ENCODE results near the gene MTARC1. TPM values are rescaled to one million over a fixed set of nuclear protein-coding genes. Genes with fewer than 3 reads are reported as not detected.

Gene MTARC1
- polyA plus RNA-seq, 4 donors = 5.4 to 41.3 (median 14.5) TPM

- Histone ChIP-seq H3K36me3 (ENCODE audit: control insufficient read depth in 3 of 3, insufficient read depth in 2 of 3, low read depth in 1 of 3, low read length in 3 of 3) (peaks cover 0 to 48% (median 3%) of the 10 kb centered on the region in 3 donors), H3K4me3 (ENCODE audit: low read depth in 1 of 3, low read length in 3 of 3) (no peak overlapping the region), H3K27ac (ENCODE audit: low read depth in 1 of 3, low read length in 2 of 3) (peak overlapping the region; percentile 46 to 76 (median 59)), H3K27me3 (ENCODE audit: control insufficient read depth in 3 of 3, insufficient read depth in 3 of 3, low read length in 3 of 3) (no peaks in the 10 kb centered on the region), H3K4me1 (ENCODE audit: control insufficient read depth in 3 of 3, insufficient read depth in 2 of 3, low read depth in 1 of 3, low read length in 2 of 3) (peaks cover 11 to 49% (median 13%) of the 10 kb centered on the region in 3 donors), H3K9me3 (ENCODE audit: control insufficient read depth in 2 of 2, insufficient read depth in 1 of 2, low read depth in 1 of 2, low read length in 1 of 2) (no peaks in the 10 kb centered on the region)
- 16 to 68% (median 33%) methylated on average over 7 of the region's 7 CpGs for WGBS, 3 donors
- FAIRE-seq = no peak
- peak; percentile 88 to 93 for DNase-seq
These were observed 24.9 kb upstream of the MTARC1 start for GRCh38 chr1:220761688-220762427.

DNA sequence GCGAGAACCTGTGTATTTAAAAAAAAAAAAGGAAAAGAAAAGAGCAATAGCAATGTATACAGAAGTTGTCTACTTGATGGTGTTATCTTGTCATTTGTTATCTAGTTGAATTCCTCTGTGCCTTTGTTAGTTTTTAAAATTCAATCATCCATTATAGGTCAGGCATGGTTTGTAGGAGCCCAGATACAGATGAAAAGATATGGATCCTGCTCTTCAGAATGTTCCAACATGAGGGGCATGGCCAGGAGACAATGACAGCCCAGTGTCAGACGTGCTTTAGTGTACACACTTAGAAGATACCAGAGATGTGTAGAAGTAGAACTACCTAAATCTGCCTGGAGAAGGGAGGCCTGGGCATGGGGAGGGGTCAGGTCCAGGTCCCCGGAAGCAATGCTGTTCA is 22.0 kb upstream of the MTARC1 start:
- Histone ChIP-seq H3K27ac (ENCODE audit: low read depth in 1 of 3, low read length in 2 of 3) (peak overlapping the region in 1 of 3 donors; percentile 25), H3K9me3 (ENCODE audit: control insufficient read depth in 2 of 2, insufficient read depth in 1 of 2, low read depth in 1 of 2, low read length in 1 of 2) (no peaks in the 10 kb centered on the region), H3K27me3 (ENCODE audit: control insufficient read depth in 3 of 3, insufficient read depth in 3 of 3, low read length in 3 of 3) (no peaks in the 10 kb centered on the region), H3K36me3 (ENCODE audit: control insufficient read depth in 3 of 3, insufficient read depth in 2 of 3, low read depth in 1 of 3, low read length in 3 of 3) (peaks cover 3 to 43% (median 6%) of the 10 kb centered on the region in 3 donors), H3K4me3 (ENCODE audit: low read depth in 1 of 3, low read length in 3 of 3) (no peak overlapping the region), H3K4me1 (ENCODE audit: control insufficient read depth in 3 of 3, insufficient read depth in 2 of 3, low read depth in 1 of 3, low read length in 2 of 3) (peaks cover 11 to 62% (median 11%) of the 10 kb centered on the region in 3 donors)
- no peak for FAIRE-seq
- 74 to 86% (median 83%) methylated on average over 3 of the region's 3 CpGs for WGBS, 3 donors
- DNase-seq = no peak

DNA sequence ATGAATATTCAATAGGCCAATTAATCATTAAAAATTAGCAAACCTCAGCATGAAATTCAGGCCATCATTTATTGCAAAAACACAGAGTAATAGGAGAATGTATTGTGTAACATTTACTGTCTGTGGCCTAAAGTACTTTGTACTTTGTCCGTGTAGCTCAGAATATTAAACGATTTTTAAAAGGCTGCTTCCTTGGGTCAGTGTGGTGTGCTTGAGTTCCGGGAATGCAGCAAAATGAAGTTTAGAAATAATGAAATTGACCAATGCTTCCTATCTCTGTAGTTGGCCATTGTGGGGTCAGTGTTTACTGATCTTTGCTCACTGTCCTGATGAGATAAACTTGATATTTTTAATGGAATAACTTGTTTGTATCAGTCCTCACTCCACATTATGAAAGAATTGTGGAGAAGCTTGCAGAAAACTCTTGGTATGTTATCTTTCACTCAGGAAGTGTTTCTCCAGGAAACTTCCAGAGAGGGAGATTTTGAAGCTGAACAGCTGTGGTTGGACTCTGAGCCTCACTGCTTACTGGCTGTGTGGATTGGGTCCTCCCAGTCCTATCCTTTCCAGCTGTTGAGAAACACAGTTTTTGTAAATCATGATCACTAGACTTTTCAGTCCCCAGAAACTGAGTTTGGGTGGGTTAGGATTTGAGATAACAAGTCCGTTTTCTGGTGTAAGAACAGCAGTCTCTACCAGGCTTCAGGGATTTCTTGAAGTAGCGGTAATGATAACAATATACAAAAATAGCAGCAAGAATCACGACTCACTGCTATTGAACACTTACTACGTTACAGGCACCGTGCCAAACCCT is 19.2 kb upstream of the MTARC1 start:
- 19 to 34% (median 30%) methylated on average over 8 of the region's 8 CpGs for WGBS, 3 donors
- FAIRE-seq (peak; percentile 5), DNase-seq (peak; percentile 78 to 82)
- Histone ChIP-seq H3K36me3 (ENCODE audit: control insufficient read depth in 3 of 3, insufficient read depth in 2 of 3, low read depth in 1 of 3, low read length in 3 of 3) (peaks cover 3 to 54% (median 13%) of the 10 kb centered on the region in 3 donors), H3K9me3 (ENCODE audit: control insufficient read depth in 2 of 2, insufficient read depth in 1 of 2, low read depth in 1 of 2, low read length in 1 of 2) (no peaks in the 10 kb centered on the region), H3K4me3 (ENCODE audit: low read depth in 1 of 3, low read length in 3 of 3) (no peak overlapping the region), H3K4me1 (ENCODE audit: control insufficient read depth in 3 of 3, insufficient read depth in 2 of 3, low read depth in 1 of 3, low read length in 2 of 3) (peaks cover 4 to 42% (median 7%) of the 10 kb centered on the region in 3 donors), H3K27ac (ENCODE audit: low read depth in 1 of 3, low read length in 2 of 3) (peak overlapping the region; percentile 22 to 77 (median 50)), H3K27me3 (ENCODE audit: control insufficient read depth in 3 of 3, insufficient read depth in 3 of 3, low read length in 3 of 3) (no peaks in the 10 kb centered on the region)

GRCh38 chr1:220768126-220768601 is 18.5 kb upstream of the MTARC1 start:
- no peak for FAIRE-seq
- H3K36me3 ChIP-seq (ENCODE audit: control insufficient read depth in 3 of 3, insufficient read depth in 2 of 3, low read depth in 1 of 3, low read length in 3 of 3) = peaks cover 3 to 52% (median 16%) of the 10 kb centered on the region in 3 donors
- H3K27ac ChIP-seq (ENCODE audit: low read depth in 1 of 3, low read length in 2 of 3) = peak overlapping the region; percentile 50 to 77 (median 64)
- WGBS, 3 donors = 45 to 60% (median 53%) methylated on average over 5 of the region's 5 CpGs
- DNase-seq = peak in 1 of 2 donors; percentile 47
- H3K4me3 ChIP-seq (ENCODE audit: low read depth in 1 of 3, low read length in 3 of 3) = no peak overlapping the region
- H3K27me3 ChIP-seq (ENCODE audit: control insufficient read depth in 3 of 3, insufficient read depth in 3 of 3, low read length in 3 of 3) = no peaks in the 10 kb centered on the region
- H3K4me1 ChIP-seq (ENCODE audit: control insufficient read depth in 3 of 3, insufficient read depth in 2 of 3, low read depth in 1 of 3, low read length in 2 of 3) = peaks cover 4 to 35% (median 4%) of the 10 kb centered on the region in 3 donors
- no peaks in the 10 kb centered on the region for H3K9me3 ChIP-seq (ENCODE audit: control insufficient read depth in 2 of 2, insufficient read depth in 1 of 2, low read depth in 1 of 2, low read length in 1 of 2)

DNA sequence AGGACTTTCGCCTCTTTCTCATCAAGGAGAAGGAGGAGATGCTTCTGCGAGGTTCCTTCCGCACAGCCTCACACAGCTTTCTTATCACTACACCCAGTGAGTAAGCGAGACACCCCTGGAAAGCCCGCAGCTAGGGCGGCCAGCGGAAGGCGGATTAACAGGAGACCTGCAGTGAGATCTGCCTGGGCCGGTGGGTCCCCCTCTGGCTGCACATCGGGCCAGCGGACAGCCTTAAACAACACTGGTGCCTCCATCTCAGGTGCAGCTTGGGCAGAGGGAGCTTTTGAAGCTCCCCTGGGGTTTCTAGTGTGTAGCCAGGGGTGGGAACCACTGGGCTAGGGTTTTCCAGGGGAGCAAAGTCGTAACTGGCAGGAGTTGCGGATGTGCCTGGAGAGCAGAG is 17.5 kb upstream of the MTARC1 start:
- peak overlapping the region in 1 of 3 donors; percentile 77 for H3K27ac ChIP-seq (ENCODE audit: low read depth in 1 of 3, low read length in 2 of 3)
- no peak for FAIRE-seq
- H3K4me1 ChIP-seq (ENCODE audit: control insufficient read depth in 3 of 3, insufficient read depth in 2 of 3, low read depth in 1 of 3, low read length in 2 of 3) = peaks cover 0 to 29% (median 3%) of the 10 kb centered on the region in 3 donors
- WGBS, 3 donors = 93 to 95% (median 95%) methylated on average over 13 of the region's 13 CpGs
- peaks cover 3 to 52% (median 16%) of the 10 kb centered on the region in 3 donors for H3K36me3 ChIP-seq (ENCODE audit: control insufficient read depth in 3 of 3, insufficient read depth in 2 of 3, low read depth in 1 of 3, low read length in 3 of 3)
- H3K9me3 ChIP-seq (ENCODE audit: control insufficient read depth in 2 of 2, insufficient read depth in 1 of 2, low read depth in 1 of 2, low read length in 1 of 2) = no peaks in the 10 kb centered on the region
- H3K4me3 ChIP-seq (ENCODE audit: low read depth in 1 of 3, low read length in 3 of 3) = no peak overlapping the region
- H3K27me3 ChIP-seq (ENCODE audit: control insufficient read depth in 3 of 3, insufficient read depth in 3 of 3, low read length in 3 of 3) = no peaks in the 10 kb centered on the region
- no peak for DNase-seq

- Histone ChIP-seq H3K27me3 (ENCODE audit: control insufficient read depth in 3 of 3, insufficient read depth in 3 of 3, low read length in 3 of 3) (no peaks in the 10 kb centered on the region), H3K9me3 (ENCODE audit: control insufficient read depth in 2 of 2, insufficient read depth in 1 of 2, low read depth in 1 of 2, low read length in 1 of 2) (no peaks in the 10 kb centered on the region), H3K4me1 (ENCODE audit: control insufficient read depth in 3 of 3, insufficient read depth in 2 of 3, low read depth in 1 of 3, low read length in 2 of 3) (peaks cover 0 to 26% (median 0%) of the 10 kb centered on the region in 3 donors), H3K27ac (ENCODE audit: low read depth in 1 of 3, low read length in 2 of 3) (no peak overlapping the region), H3K4me3 (ENCODE audit: low read depth in 1 of 3, low read length in 3 of 3) (no peak overlapping the region), H3K36me3 (ENCODE audit: control insufficient read depth in 3 of 3, insufficient read depth in 2 of 3, low read depth in 1 of 3, low read length in 3 of 3) (peaks cover 3 to 45% (median 18%) of the 10 kb centered on the region in 3 donors)
- FAIRE-seq (no peak), DNase-seq (no peak)
- WGBS, 3 donors = 87 to 89% (median 88%) methylated on average over 15 of the region's 15 CpGs
These were observed 16.3 kb upstream of the MTARC1 start for GRCh38 chr1:220770245-220770913.

DNA sequence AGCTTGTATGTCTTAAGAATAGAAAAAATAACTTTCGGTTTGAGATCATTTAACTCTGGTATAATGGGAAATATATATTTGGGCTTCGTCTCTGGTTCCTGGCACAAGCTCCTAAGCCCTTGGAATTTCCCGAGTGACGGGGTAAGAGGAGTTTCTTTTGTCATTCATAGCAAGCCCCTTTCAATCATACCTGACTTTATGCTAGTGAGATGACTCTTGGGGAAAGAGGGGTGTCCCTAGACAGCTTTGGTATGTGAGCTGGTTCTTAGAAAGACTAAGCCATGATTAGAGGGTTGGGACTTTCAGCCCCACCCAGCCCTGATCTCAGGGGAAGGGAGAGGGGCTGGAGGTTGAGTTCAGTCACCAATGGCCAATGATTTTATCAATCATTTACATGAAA is 13.9 kb upstream of the MTARC1 start:
- no peak for DNase-seq
- Histone ChIP-seq H3K9me3 (ENCODE audit: control insufficient read depth in 2 of 2, insufficient read depth in 1 of 2, low read depth in 1 of 2, low read length in 1 of 2) (no peaks in the 10 kb centered on the region), H3K27ac (ENCODE audit: low read depth in 1 of 3, low read length in 2 of 3) (no peak overlapping the region), H3K36me3 (ENCODE audit: control insufficient read depth in 3 of 3, insufficient read depth in 2 of 3, low read depth in 1 of 3, low read length in 3 of 3) (peaks cover 3 to 46% (median 20%) of the 10 kb centered on the region in 3 donors), H3K27me3 (ENCODE audit: control insufficient read depth in 3 of 3, insufficient read depth in 3 of 3, low read length in 3 of 3) (no peaks in the 10 kb centered on the region), H3K4me1 (ENCODE audit: control insufficient read depth in 3 of 3, insufficient read depth in 2 of 3, low read depth in 1 of 3, low read length in 2 of 3) (peaks cover 0 to 15% (median 0%) of the 10 kb centered on the region in 3 donors), H3K4me3 (ENCODE audit: low read depth in 1 of 3, low read length in 3 of 3) (no peak overlapping the region)
- no peak for FAIRE-seq
- WGBS, 3 donors = 83 to 94% (median 88%) methylated on average over 4 of the region's 4 CpGs
